ENCODE results near the gene CLEC19A.

The CLEC19A gene

DNA sequence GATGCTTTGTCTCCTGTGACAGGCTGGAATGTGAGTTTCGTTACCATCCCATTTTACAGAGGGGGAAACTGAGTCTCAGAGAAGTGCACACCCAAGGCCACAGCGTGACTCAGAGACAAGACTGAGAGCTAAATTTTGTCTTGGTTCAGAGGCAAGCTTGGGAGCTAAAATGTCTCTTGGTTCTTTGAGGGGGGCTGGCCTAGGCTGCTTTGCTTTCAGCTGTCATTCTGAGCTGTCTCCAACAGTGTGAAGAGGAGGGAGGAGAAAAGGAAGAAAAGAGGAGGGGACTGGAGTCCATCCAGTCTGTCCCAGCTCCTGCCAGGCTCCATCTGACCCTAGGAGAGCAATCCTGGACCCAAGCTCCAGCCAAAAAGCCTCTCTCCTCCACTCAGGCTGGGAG lies at the start of gene CLEC19A:
Gene CLEC19A (plus strand): TSS at position 301 of the 400 bp plus-strand sequence. CDS start 121 bp downstream, outside the sequence.
- no peak for DNase-seq (ENCODE audit: low read depth in 2 of 3, low spot score in 1 of 3)

DNA sequence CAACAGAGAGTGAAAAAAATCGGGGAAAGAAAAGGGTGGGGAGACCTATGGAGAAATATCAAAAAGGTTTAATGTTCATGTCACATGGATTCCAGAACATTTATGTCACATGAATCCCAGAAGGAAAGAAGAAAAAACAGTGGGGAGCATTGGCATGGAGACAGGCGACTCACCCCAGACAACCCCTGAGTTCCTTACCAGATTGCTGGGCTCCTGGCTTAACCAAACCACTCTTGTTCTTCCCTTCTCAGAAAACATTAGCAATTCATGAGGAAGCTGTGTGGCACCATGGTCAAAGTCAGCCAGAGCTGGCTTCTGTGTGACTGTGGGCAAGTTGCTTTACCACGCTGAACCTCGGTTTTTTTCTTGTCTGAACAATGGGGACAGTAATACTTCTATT lies 49.6 kb upstream of the CLEC19A start:
- no peak for DNase-seq (ENCODE audit: low read depth in 2 of 3, low spot score in 1 of 3)

DNA sequence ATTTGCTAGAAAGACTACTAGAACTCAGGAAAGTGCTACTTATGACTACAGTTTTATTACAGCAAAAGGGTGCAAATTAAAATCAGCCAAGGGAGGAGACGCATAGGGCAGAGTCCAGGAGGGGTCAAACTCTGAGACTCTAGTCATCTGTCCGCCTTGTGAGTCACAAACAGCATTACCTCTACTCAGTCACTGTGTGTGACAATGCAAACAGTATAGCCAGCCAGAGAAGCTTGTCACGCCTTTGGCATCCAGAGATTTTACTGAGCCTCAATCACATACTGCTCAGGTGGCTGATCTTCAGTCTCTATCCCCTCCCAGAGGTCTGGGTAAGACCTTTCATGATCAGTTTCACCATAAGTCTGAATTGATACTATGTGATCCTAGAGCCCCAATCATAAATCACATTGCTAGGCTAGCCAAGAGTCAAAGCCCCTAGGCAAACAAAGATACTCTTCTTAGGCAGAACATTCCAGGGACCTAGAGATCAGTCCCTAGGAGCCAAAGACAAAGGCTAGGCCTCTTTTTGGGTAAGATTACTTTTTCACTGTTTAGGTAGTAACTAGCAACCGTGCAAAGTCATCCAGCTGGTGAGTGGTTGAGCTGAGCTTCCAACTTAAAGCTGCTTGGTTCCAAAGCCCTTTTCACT lies 48.8 kb upstream of the CLEC19A start:
- no peak for DNase-seq (ENCODE audit: low read depth in 2 of 3, low spot score in 1 of 3)

DNA sequence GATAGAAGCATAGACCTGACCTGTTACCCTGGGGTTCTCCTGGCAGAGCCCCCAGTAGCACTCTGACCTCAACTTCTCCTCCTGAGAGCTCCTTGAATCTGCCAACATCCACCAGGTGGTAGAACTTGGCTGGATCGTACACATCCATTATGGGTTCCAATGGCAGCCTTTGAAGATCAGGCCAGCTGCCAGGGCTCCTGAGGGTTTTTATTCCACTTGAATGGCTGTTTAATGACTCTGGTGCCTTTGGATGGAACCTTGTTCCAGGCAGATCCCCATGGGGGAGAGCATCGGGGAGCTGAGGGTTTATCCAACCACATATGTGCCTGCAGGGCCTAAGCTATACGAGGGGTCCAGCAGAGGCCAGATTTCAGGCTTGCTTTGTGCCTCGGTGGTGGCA lies 47.1 kb upstream of the CLEC19A start:
- no peak for DNase-seq (ENCODE audit: low read depth in 2 of 3, low spot score in 1 of 3)

DNA sequence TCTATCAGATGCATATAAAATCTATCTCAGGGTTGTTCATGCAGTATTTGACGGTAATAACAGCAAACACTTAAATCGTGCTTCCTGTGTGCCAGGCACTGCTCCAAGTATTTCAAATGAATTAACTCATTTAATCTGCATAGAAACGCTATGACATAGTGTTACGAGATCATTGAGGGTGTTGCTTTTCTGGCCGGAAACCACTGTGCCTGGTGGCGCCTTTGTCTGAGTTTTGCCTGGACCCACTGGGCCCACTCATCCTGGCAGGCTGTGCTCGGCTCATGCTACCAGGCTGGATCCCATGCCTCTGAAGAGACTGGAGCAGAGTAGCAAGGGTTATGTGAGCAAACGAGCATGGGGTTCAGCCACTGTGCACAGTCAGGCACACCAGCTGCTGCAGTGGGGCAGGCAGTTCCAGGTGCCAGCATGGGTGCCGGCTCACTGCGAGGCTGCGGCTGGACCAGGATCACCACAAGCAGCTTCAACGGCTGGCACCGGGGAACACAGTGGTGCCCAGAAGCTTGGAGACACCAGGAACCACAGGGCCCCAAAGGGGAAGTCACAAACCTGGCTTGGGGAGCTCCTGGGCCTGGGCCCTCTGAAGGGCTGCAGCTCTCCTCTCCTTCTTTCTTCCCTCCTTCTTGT lies 45.9 kb upstream of the CLEC19A start:
- DNase-seq (ENCODE audit: low read depth in 2 of 3, low spot score in 1 of 3): no peak

DNA sequence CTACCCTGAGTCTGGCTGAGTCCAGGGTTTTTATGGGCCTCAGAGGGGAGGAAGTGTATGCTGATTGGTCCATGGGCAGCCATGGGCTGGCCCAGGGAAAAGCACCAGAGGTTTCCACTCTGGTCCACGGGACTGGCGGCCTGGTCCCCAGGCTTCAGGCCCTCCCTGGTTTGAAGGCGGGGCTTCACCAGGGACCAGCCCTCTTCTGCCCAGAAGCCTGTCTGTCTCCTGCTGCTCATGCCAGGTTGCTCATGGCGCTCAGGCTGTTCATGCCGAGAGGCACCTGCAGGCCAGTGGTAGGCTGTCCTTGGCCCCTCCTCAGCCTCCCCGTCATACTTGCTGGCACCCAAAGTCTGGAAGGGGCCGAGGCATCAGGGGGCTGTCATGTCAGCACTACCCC lies 45.0 kb upstream of the CLEC19A start:
- DNase-seq (ENCODE audit: low read depth in 2 of 3, low spot score in 1 of 3): no peak

DNA sequence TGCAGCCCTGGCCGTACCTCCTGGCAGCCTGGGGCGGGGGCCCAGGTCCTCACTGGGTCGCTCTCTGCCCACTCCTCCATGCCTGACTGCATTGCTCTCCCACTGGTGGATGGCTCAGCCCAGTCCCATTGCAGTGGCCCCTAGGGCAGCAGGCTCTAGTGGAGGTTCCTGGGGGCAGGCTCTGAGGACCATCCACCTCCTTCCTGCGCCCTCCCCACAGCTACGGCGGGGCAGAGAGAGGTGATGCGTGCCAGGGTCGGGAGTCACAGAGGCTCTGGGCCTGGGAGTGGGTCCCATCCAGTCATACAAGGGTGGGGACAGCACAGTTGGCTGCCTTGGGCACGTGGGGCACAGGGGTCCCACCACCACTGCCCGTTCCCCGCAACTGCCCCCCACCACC lies 44.0 kb upstream of the CLEC19A start:
- DNase-seq (ENCODE audit: low read depth in 2 of 3, low spot score in 1 of 3): no peak

DNA sequence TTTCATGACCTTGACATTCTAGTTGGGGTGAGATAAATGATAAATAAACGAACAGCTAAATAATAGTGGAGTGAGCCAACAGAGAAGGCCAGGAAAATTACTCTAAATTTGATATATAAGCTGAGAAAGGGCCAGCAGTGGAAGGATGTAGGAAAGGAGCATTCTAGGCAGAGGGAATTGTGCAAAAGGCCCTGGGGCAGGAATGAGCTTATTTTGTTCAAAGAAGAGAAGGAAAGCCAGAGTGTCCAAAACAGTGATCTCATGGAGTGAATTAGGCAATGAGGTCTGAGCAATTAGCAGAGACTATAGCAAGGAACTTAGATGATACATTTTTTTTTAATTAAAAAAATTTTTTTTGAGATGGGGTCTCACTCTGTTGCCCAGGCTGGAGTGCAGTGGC lies 43.3 kb upstream of the CLEC19A start:
- DNase-seq (ENCODE audit: low read depth in 2 of 3, low spot score in 1 of 3): no peak

DNA sequence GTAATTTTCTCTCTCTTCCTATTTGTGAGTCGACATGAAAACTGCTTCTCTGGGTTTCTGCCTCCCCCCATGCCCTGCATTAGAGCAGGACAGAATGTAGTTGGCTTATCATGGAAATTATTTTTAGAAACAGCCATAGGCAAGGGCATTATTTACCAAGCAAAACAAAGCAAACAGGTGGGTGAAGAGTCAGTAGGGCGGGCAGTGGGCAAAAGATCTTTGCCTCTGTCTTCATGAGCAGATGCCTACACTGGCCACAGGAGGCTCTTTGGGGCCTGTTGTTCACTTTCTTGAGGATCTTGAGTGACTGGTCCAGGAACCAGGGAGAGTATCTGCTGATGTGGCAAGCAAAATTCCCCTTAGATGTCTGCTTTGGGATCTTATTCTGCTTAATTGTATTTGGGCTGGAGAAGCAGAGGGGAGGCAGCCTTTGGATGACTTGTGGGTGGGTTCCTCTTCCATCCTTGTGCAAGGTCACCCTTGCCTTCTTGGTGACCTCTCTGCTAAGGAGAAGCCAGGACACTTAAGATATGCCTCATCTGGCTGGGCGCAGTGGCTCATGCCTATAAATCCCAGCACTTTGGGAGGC lies 42.5 kb upstream of the CLEC19A start:
- no peak for DNase-seq (ENCODE audit: low read depth in 2 of 3, low spot score in 1 of 3)

DNA sequence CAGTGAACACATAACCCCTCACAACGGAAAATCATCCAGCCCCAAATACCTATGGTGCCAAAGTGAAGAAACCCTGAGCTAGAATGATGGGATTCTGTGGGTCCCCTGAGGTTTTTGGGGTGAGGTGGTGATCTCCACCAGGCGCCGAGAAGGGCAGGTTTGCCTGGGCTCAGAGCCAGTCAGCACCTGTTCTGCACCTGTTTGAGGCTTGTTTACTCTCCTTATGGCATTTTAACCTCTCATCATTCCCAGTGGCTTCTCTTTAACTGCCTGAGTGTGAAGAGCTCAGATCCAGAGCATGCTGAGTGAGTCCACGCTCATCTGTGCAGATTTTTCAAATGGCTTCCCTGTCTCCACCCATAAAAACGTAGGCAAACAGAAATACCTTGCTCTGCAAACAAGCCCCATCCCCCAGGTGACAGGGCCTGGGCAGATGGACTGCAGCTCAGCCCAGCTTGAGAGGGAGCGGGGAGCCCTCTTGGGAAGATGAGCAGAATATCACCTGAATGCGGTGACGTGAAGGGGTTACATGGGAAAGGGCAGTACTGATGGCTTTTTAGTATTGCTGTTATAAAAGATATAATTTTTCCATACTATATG lies 40.1 kb upstream of the CLEC19A start:
- DNase-seq (ENCODE audit: low read depth in 2 of 3, low spot score in 1 of 3): no peak

DNA sequence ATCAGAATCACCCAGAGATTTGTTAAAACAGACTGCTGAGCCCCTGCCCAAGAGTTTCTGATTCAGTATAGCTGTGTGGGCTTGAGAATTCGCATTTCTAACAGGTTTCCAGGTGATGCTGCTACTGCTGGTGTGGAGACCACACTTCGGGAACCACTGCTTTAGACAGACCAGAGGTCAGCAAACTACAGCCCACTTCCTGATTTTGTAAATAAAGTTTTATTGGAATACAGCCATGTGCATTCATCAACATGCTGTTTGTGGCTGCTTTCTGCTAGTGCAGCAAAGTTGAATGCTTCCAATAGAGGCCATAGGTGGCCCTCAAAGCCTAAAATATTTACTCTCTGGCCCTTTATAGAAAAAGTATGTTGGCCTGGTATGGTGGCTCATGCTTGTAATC lies 32.6 kb upstream of the CLEC19A start:
- DNase-seq (ENCODE audit: low read depth in 2 of 3, low spot score in 1 of 3): no peak

DNA sequence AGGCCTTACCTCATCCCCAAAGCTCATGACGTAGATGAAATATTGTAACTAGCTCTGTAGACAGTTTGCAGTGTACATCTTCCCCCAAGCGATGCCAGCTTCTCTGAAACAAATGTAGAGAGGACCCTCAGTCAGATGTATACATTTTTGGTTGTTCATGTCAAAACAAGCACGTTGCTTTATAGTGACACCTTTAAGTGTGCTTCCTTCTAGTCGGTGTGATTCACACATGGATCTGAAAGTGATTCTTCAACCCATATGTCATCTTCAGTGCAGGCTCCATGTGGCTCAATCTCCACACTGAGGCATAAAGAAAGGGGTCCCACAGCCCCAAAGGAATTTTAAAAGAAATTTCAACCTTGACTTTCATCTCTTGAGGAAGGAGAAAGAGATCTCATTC lies 30.9 kb upstream of the CLEC19A start:
- no peak for DNase-seq (ENCODE audit: low read depth in 2 of 3, low spot score in 1 of 3)

DNA sequence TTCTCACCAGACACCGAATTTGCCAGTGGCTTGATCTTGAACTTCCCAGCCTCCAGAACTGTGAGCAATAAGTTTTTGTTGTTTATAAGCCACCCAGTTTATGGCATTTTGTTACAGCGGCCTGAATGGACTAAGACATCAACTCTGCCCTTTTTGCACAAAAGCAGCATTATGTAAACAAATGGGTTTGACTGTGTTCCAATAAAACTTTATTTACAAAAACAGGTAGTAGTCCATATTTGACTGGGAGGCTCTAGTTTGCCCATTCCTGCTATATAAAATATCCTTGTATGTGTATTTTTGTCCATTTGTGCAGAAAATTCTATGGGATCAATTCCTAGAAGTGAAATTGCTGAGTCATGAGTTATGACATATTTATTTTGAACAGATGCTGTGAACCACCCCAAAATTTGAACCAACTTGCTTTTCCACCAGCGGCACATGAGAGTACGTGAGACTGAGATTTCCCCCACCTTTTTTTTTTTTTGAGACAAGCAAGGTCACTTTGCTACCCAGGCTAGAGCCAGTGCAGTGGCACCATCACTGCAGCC lies 21.3 kb upstream of the CLEC19A start:
- no peak for DNase-seq (ENCODE audit: low read depth in 2 of 3, low spot score in 1 of 3)

DNA sequence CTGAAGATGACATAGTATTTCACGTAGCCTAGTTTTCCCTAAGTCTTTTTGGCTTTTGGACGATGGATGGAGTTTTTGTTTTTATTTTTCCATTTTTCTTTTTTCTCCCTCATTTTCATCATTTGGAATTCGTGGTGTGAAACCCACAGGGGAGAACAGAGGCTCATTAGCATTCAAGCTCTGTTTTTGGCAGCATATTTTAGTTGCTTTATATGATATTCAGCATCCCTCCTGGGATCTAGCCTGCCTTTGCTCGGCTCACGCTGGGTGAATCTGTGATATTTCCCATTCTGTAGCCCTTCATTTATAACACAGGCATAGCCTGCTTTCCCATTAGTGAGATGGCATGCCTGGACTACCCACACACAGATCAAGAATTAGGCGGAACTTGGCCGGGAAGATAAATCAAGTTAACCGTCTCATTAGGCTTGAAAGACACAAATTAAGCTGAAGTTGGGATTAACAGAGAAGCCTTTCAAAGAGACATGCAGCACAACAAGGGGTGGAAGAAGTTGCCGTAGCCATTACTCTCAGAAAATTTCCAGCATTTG lies 20.1 kb upstream of the CLEC19A start:
- DNase-seq (ENCODE audit: low read depth in 2 of 3, low spot score in 1 of 3): no peak

DNA sequence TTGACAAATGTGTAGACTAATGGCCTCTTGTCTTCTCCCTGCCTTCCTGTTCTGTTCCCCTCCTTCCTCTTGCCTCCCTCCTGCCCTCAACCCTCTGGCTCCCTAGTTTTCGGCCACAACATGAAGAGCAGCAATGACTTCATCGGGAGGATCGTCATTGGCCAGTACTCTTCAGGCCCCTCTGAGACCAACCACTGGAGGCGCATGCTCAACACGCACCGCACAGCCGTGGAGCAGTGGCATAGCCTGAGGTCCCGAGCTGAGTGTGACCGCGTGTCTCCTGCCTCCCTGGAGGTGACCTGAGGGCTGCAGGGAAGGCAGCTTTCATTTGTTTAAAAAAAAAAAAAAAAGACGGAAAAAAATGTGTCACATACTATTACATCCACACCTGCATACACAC lies 18.8 kb upstream of the CLEC19A start:
- no peak for DNase-seq (ENCODE audit: low read depth in 2 of 3, low spot score in 1 of 3)

DNA sequence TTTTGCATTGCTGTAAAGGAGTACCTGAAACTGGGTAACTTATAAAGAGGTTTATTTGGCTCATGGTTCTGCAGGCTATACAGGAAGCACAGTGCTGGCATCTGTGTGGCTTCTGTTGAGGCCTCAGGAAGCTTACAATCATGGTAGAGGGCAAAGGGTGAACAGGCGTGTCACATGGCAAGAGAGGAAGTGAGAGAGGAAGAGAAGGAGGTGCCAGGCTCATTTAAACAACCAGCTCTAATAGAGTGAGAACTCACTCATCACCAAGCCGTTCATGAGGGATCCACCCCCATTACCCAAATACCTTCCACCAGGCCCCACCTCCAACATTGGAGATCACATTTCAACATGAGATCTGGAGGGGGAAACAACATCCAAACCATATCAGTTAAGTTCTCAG lies 16.4 kb upstream of the CLEC19A start:
- no peak for DNase-seq (ENCODE audit: low read depth in 2 of 3, low spot score in 1 of 3)

DNA sequence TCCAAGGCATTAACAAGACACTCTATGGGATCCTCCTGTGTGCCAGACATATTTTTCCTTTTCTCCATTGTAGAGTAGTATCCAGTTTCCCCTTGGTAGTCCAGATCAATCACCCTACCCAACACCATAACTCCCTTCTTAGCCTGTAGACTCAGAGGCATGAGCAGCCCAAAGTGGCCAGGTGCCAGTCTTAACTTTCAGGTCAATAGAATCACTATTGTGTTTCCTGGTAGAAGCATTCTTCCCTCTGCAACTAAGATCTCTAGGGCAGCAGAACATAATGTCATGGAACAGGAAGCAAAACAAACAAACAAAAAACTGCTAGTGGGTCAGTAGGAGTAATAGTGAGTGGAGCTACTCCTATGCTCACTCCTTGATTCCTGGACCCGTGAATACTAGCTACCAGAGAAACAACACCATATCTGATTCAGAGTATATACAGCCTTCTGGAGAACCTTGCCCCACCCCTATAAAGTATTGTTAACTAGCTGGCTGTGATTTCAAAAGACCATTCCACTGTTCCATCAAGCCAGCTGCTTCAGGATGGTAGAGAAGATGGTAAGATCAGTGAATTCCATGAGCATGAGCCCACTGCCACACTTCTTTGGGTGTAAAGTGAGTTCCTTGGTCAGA lies 11.2 kb upstream of the CLEC19A start:
- no peak for DNase-seq (ENCODE audit: low read depth in 2 of 3, low spot score in 1 of 3)

DNA sequence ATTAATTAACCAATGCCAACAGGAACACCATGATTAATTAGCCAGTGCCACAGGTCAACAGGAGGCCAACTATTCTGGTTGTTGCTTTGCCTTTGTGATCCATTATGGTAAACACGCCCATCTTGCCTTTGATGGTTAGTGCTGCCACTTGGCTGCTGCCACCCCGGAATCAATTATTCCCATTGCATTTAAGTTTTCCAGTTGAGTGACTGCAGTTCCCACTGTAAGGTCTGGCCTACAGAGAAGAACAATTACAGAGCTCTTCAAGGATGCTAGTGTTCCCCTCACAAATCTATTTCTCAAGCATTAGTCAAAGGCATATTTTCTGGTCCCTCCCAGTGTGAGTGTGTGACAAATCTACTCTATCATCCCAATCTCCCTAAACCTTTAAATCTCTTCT lies 7.1 kb upstream of the CLEC19A start:
- no peak for DNase-seq (ENCODE audit: low read depth in 2 of 3, low spot score in 1 of 3)

DNA sequence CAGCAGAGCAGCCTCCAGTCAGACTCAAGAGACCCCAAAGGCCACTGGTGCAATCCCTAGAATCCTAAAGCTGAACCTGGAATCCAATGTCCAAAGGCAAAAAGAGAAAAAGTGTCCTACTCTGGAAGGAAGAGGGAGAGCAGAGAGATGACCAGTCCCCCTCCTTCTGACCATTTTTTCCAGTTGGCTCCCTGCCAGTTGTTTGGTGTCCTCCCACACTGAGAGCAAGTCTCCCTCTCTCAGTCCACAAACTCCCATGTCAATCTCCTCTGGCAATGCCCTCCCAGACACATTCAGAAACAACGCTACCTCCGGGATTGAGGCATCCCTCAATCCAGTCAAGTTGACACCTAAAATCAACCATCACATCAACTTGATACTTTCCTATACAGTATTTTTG lies 4.3 kb upstream of the CLEC19A start:
- no peak for DNase-seq (ENCODE audit: low read depth in 2 of 3, low spot score in 1 of 3)

DNA sequence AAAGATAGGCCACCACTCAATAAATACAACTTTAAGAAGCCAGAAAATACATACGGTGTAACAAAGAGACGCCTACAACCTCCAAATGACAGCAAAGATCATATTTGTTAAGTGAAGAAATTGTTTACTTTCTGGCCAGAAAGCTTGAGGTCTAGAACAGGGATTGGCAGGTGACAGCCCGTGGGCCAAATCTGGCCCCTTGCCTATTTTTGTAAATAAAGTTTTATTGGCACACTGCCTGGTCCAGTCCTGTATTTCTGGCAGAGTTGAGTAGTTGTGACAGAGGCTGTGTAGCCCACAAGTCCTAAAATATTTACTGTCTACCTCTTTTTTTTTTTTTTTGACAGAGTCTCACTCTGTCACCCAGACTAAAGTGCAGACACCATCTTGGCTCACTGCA lies 3.4 kb upstream of the CLEC19A start:
- DNase-seq (ENCODE audit: low read depth in 2 of 3, low spot score in 1 of 3): no peak

DNA sequence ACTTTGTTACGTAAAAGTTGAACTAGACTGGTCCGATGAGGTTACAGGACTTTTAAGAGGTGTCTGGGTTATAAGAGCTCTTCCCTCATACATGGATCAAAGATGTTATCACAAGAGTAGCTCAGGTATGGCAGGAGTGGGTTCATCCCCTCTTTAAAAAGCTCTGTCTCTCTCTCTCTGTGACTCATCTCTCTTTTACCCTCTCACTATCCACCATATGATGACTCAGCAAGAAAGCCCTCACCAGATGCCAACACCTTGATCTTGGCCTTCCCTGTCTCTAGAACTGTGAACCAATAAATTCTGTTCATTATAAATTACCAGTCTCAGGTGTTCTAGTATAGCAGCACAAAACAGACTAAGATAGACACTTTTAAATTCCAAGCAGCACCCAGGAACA lies 1.9 kb upstream of the CLEC19A start:
- no peak for DNase-seq (ENCODE audit: low read depth in 2 of 3, low spot score in 1 of 3)

All from stimulated activated CD4-positive, alpha-beta T cell treated with anti-CD3 and anti-CD28 coated beads, Interleukin-12 subunit alpha, Interleukin-12 subunit beta, amount 100 ng/mL, for 48 hours (primary cell).